ENCODE results near the gene CBLIF. TPM values are rescaled to one million over a fixed set of nuclear protein-coding genes. Genes with fewer than 3 reads are reported as not detected.
"Not testable (repeated sequence)": the region's sequence is repeated elsewhere in the genome, so short reads cannot be mapped to it uniquely, and the experiment has no call there.

CBLIF gene
- total RNA-seq, 1 experiment from 2014 or later, result not detected

GRCh38 chr11:59800390-59801025 lies 44.8 kb downstream of the CBLIF start:
- H3K36me3 ChIP-seq (replicated peaks; ENCODE audit: control insufficient read depth, insufficient read depth, low read length), result peaks cover 7% of the 10 kb centered on the region
- no peak for DNase-seq
- H3K27me3 ChIP-seq (ENCODE audit: control insufficient read depth, insufficient read depth, low read length), result no peaks in the 10 kb centered on the region
- H3K4me3 ChIP-seq (ENCODE audit: insufficient read depth, low read depth, low read length), result no peak overlapping the region

- H3K4me3 ChIP-seq (ENCODE audit: insufficient read depth, low read depth, low read length), result no peak overlapping the region
- DNase-seq, result no peak
- peaks cover 31% of the 10 kb centered on the region for H3K36me3 ChIP-seq (replicated peaks; ENCODE audit: control insufficient read depth, insufficient read depth, low read length)
- no peaks in the 10 kb centered on the region for H3K27me3 ChIP-seq (ENCODE audit: control insufficient read depth, insufficient read depth, low read length)
Observed at GRCh38 chr11:59794417-59794816, 50.9 kb downstream of the CBLIF start.

DNA sequence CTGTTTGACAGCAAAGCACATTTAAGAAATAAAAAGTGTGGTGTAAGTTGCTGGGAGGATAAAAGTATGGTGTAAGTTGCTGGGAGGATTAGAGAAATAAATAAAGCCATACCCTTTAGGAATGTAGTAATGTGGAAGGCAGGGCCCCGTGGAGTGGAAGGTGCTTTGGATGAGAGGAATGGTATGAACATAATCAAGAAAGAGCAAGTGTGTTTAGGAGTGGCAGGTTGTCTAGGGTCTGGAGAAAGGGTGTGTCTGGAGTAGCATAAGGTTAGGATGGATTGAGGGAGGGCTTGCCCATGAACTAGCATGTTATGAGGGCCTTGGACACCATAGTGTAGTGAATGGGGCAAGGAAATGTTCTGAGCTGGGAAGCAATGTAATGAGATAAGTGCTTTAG lies 52.8 kb downstream of the CBLIF start:
- DNase-seq, result no peak
- Histone ChIP-seq H3K36me3 (replicated peaks; ENCODE audit: control insufficient read depth, insufficient read depth, low read length) (peaks cover 37% of the 10 kb centered on the region), H3K4me3 (ENCODE audit: insufficient read depth, low read depth, low read length) (no peak overlapping the region), H3K27me3 (ENCODE audit: control insufficient read depth, insufficient read depth, low read length) (no peaks in the 10 kb centered on the region)

GRCh38 chr11:59791639-59792038 lies 53.7 kb downstream of the CBLIF start:
- Histone ChIP-seq H3K4me3 (ENCODE audit: insufficient read depth, low read depth, low read length) (no peak overlapping the region), H3K27me3 (ENCODE audit: control insufficient read depth, insufficient read depth, low read length) (no peaks in the 10 kb centered on the region), H3K36me3 (replicated peaks; ENCODE audit: control insufficient read depth, insufficient read depth, low read length) (peaks cover 37% of the 10 kb centered on the region)
- no peak for DNase-seq

DNA sequence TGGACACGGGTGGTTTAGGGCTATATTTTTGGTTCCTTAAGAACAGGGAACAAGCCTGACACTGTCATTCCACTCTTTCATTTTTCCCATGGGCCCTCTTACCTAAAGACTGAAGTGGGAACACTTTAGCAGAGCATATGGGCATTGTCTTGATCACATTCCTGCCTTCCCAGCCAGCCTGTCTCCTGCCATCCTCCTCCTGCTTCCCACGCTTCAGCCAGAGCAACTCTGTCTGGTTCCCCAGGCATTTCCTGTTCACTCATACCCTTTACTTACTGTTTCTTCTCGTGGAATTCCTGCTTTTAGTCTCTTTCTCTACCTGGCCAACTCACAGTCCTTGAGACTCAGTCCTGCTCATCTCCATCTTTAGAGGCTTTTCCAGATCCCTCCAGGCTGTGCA lies 57.5 kb downstream of the CBLIF start:
- Histone ChIP-seq H3K4me3 (ENCODE audit: insufficient read depth, low read depth, low read length) (no peak overlapping the region), H3K27me3 (ENCODE audit: control insufficient read depth, insufficient read depth, low read length) (no peaks in the 10 kb centered on the region), H3K36me3 (replicated peaks; ENCODE audit: control insufficient read depth, insufficient read depth, low read length) (peaks cover 21% of the 10 kb centered on the region)
- DNase-seq, result no peak

DNA sequence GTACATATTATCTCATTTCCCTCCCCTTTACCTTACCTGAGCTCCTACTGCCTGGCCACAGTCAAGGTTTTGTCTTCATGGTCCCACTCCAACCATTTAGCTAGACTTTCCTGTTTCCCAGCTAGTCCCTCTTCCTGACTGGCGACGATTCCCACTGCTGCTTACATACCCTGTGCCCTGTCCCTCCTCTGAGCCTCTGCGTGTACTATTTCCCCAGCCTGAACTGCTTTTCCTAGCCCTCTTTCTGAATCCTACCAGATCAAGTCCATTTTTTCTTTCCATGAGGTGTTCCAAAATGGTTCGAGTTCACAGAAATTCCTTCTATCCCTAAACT lies 58.1 kb downstream of the CBLIF start:
- DNase-seq, result no peak
- Histone ChIP-seq H3K36me3 (replicated peaks; ENCODE audit: control insufficient read depth, insufficient read depth, low read length) (peaks cover 16% of the 10 kb centered on the region), H3K27me3 (ENCODE audit: control insufficient read depth, insufficient read depth, low read length) (no peaks in the 10 kb centered on the region), H3K4me3 (ENCODE audit: insufficient read depth, low read depth, low read length) (no peak overlapping the region)

DNA sequence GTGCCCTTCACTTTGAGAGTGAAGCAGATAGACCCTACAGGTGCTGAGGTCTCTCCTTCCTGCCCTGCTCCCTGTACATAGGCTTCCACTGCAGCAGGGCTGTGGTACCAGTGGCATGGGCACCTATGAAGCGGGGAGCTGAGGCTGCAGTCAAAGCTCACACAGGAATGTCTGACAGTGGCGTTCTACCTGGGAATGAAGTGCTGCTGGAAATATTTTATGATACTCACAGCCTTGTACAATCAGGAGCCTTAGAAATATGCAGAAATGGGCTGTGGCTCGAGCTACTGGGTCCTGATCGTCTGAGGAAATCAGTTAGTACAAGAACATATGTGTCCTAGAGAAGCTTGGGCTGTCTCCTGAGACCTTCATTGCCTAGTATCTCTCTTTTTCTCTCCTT lies 59.5 kb downstream of the CBLIF start:
- no peak for DNase-seq
- H3K4me3 ChIP-seq (ENCODE audit: insufficient read depth, low read depth, low read length), result no peak overlapping the region
- peaks cover 10% of the 10 kb centered on the region for H3K36me3 ChIP-seq (replicated peaks; ENCODE audit: control insufficient read depth, insufficient read depth, low read length)
- no peaks in the 10 kb centered on the region for H3K27me3 ChIP-seq (ENCODE audit: control insufficient read depth, insufficient read depth, low read length)

- DNase-seq; H3K27me3 ChIP-seq (ENCODE audit: control insufficient read depth, insufficient read depth, low read length); H3K36me3 ChIP-seq (replicated peaks; ENCODE audit: control insufficient read depth, insufficient read depth, low read length); H3K4me3 ChIP-seq (ENCODE audit: insufficient read depth, low read depth, low read length): not testable (repeated sequence)
Observed at GRCh38 chr11:59784441-59784840, 60.9 kb downstream of the CBLIF start.

- no peak for DNase-seq
- H3K27me3 ChIP-seq (ENCODE audit: control insufficient read depth, insufficient read depth, low read length), result no peaks in the 10 kb centered on the region
- H3K4me3 ChIP-seq (ENCODE audit: insufficient read depth, low read depth, low read length), result no peak overlapping the region
- H3K36me3 ChIP-seq (replicated peaks; ENCODE audit: control insufficient read depth, insufficient read depth, low read length), result peaks cover 7% of the 10 kb centered on the region
Observed at GRCh38 chr11:59783632-59784090, 61.6 kb downstream of the CBLIF start.

DNA sequence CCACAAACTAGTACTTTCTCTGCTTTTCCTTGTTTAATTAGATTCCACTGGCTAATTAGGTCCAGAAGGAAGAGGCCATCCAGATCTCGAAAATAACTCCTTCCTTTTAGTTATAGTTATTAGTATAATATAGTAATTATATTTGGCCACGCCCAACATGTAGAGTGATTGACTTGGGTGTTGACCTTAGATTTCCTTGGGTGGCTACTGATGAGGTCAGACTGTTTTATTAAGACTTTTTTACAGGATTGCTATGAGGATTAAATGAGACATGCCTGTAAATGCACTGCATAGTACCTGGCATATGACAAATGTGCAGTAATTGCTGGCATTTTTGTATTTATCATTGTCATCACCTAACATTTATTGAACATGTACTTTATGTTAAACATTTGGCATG lies 63.2 kb downstream of the CBLIF start:
- Histone ChIP-seq H3K4me3 (ENCODE audit: insufficient read depth, low read depth, low read length) (no peak overlapping the region), H3K36me3 (replicated peaks; ENCODE audit: control insufficient read depth, insufficient read depth, low read length) (peaks cover 4% of the 10 kb centered on the region)

DNA sequence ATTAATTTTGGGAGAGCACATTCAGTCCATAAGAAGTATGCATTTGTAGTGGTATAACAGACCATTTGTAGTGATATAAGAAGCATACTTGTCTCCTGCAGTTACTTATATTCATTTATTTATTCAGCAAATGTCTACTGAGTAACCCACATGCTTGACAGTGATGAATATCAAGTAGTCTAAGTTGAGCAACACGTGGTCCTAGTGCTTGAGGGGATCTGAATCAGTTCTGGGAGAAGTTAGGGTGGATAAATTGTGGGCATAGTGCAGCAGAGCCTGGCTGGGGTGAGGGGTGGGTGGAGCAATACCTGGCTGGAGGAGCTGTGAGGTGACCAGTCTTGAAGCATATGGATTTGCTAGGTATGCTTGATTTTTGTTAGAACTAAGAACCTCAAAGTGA lies 65.8 kb downstream of the CBLIF start:
- no peak for DNase-seq
- no peaks in the 10 kb centered on the region for H3K27me3 ChIP-seq (ENCODE audit: control insufficient read depth, insufficient read depth, low read length)
- H3K4me3 ChIP-seq (ENCODE audit: insufficient read depth, low read depth, low read length), result no peak overlapping the region
- peaks cover 4% of the 10 kb centered on the region for H3K36me3 ChIP-seq (replicated peaks; ENCODE audit: control insufficient read depth, insufficient read depth, low read length)

More for the DNA sequence above, 63.2 kb downstream of the CBLIF start:
- DNase-seq, result no peak
- no peaks in the 10 kb centered on the region for H3K27me3 ChIP-seq (ENCODE audit: control insufficient read depth, insufficient read depth, low read length)

Other genes with a start within 250 kb of the CBLIF start
- 18.4 and 27.3 TPM in 2 replicates for gene OSBP, start 229.7 kb downstream of the CBLIF start, total RNA-seq (2014; rRNA removed; shearing (Covaris generic))
- gene PATL1, start 176.5 kb downstream of the CBLIF start, total RNA-seq (2014; rRNA removed; shearing (Covaris generic)), result 13.5 and 14.7 TPM in 2 replicates
- gene OR10V1, start 131.7 kb downstream of the CBLIF start, total RNA-seq (2014; rRNA removed; shearing (Covaris generic)), result not detected in 2 replicates
- gene STX3, start 90.1 kb downstream of the CBLIF start, total RNA-seq (2014; rRNA removed; shearing (Covaris generic)), result 43.2 and 60.8 TPM in 2 replicates
- gene MRPL16, start 34.7 kb downstream of the CBLIF start, total RNA-seq (2014; rRNA removed; shearing (Covaris generic)), result 90.7 and 113 TPM in 2 replicates
- not detected in 2 replicates for gene TCN1, start 21.0 kb upstream of the CBLIF start, total RNA-seq (2014; rRNA removed; shearing (Covaris generic))
- not detected in 2 replicates for gene OOSP3, start 33.3 kb upstream of the CBLIF start, total RNA-seq (2014; rRNA removed; shearing (Covaris generic))
- 0.22 TPM in 1 of 2 replicates, not detected in the other for gene OOSP1, start 92.9 kb upstream of the CBLIF start, total RNA-seq (2014; rRNA removed; shearing (Covaris generic))
- not detected in 2 replicates for gene OOSP4A, start 118.5 kb upstream of the CBLIF start, total RNA-seq (2014; rRNA removed; shearing (Covaris generic))
- gene OOSP4B, start 171.7 kb upstream of the CBLIF start, total RNA-seq (2014; rRNA removed; shearing (Covaris generic)), result not detected in 2 replicates
- not detected in 2 replicates for gene OOSP2, start 194.9 kb upstream of the CBLIF start, total RNA-seq (2014; rRNA removed; shearing (Covaris generic))
- not detected in 2 replicates for gene MS4A3, start 211.2 kb upstream of the CBLIF start, total RNA-seq (2014; rRNA removed; shearing (Covaris generic))
- not detected in 2 replicates for gene MS4A2, start 243.2 kb upstream of the CBLIF start, total RNA-seq (2014; rRNA removed; shearing (Covaris generic))